ENCODE data around the gene CACNA2D1.

CACNA2D1 gene

DNA sequence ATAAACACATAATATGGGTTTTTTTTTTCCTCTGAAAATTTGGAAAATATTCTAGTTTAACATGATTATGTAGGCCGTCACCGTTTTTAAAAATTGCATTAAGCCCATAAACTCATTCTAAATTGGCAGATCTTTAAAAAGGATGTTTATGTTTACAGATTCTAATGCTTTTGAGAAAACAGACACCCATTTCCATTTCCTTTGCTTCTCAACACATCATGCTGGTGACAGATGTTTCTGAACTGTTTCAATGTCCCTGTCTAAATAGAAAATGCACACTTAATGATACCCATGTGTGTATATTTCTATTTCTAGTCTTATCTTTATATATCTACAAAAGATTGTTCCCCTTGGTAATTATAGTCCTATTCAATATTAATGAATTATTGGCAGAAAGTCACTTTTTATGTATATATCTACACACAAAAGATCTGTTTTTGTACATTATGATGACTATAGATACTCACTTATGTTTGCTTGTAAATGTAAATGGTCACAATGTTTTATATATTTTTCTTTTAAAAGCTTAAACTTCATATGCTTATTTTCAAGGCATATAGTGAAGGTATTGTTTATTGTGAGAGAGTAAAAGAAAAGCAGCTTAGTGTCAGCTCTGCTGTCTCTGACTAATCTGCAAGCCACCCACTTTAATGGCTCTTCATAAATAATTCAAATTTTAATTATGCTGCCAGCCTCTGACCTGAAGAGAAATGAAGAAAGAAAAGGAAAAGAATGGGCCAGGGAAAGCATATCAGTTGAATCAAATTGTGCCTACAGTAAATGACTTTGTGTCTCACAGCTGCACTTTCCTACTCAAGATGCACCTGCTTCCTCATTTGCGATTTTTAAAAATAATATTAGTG is 179.4 kb downstream of the CACNA2D1 start:
- no peak overlapping the region for H3K27ac ChIP-seq (ENCODE audit: low read depth, low read length)
- H3K9ac ChIP-seq (ENCODE audit: low read length), result no peak overlapping the region
- no peaks in the 10 kb centered on the region for H3K27me3 ChIP-seq (ENCODE audit: control insufficient read depth, insufficient read depth, low read length)
- H3K4me3 ChIP-seq (ENCODE audit: low read depth, low read length), result no peak overlapping the region
- no peaks in the 10 kb centered on the region for H3K9me3 ChIP-seq (ENCODE audit: control insufficient read depth, insufficient read depth, low read depth, low read length)
- H3K36me3 ChIP-seq (ENCODE audit: control insufficient read depth, insufficient read depth, low read length), result no peaks in the 10 kb centered on the region
- no peaks in the 10 kb centered on the region for H3K4me1 ChIP-seq (ENCODE audit: control insufficient read depth, insufficient read depth, low read length)

DNA sequence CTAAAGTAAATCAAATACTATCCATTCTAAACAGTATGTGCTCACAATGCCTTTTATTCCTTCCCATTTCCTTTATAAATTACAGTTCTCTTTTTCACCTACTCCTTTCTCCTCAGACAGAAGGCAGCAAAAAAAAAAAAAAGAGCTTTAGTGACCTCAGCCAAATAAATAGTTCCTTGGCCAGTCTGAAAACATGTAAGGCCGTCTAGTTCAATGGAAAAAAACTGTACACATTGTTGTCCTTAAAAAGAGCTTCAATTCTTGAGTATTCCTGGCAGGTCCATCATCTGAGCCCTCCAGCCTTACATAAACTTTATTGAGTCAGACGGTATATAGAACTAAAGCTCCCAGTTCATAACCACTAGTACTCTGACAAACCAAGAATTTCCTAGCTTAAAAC is 185.4 kb downstream of the CACNA2D1 start:
- Histone ChIP-seq H3K4me1 (ENCODE audit: control insufficient read depth, insufficient read depth, low read length) (no peaks in the 10 kb centered on the region), H3K27ac (ENCODE audit: low read depth, low read length) (no peak overlapping the region), H3K4me3 (ENCODE audit: low read depth, low read length) (no peak overlapping the region), H3K27me3 (ENCODE audit: control insufficient read depth, insufficient read depth, low read length) (no peaks in the 10 kb centered on the region), H3K36me3 (ENCODE audit: control insufficient read depth, insufficient read depth, low read length) (no peaks in the 10 kb centered on the region), H3K9me3 (ENCODE audit: control insufficient read depth, insufficient read depth, low read depth, low read length) (no peaks in the 10 kb centered on the region), H3K9ac (ENCODE audit: low read length) (no peak overlapping the region)

DNA sequence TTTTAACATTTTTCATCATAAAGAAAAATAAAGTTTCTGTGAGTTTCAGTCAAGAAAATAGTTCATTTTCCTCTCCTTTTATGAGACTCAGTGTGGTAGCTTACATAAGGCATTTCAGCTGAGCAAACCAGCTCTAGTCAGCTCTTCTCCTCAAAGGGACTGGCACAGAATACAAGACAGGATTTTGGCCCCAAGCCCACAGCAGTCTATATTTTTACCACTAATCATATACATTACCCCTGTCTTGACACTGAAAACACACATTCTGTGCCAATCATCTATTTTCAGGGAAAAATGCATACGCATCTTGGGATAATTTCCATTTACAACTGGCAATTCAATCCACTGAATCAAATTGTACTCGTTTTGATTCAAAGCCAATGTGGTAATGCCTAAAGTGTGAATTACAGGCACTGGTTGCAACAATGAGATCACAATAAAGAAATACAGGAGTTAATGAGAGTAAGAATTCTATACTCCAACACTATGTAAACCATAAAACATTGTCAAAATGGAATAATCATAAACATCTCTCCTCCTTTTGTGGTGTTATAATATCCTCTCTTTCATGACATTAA is 186.4 kb downstream of the CACNA2D1 start:
- Histone ChIP-seq H3K27ac (ENCODE audit: low read depth, low read length) (no peak overlapping the region), H3K9me3 (ENCODE audit: control insufficient read depth, insufficient read depth, low read depth, low read length) (no peaks in the 10 kb centered on the region), H3K9ac (ENCODE audit: low read length) (no peak overlapping the region), H3K4me3 (ENCODE audit: low read depth, low read length) (no peak overlapping the region), H3K27me3 (ENCODE audit: control insufficient read depth, insufficient read depth, low read length) (no peaks in the 10 kb centered on the region), H3K4me1 (ENCODE audit: control insufficient read depth, insufficient read depth, low read length) (no peaks in the 10 kb centered on the region), H3K36me3 (ENCODE audit: control insufficient read depth, insufficient read depth, low read length) (no peaks in the 10 kb centered on the region)

DNA sequence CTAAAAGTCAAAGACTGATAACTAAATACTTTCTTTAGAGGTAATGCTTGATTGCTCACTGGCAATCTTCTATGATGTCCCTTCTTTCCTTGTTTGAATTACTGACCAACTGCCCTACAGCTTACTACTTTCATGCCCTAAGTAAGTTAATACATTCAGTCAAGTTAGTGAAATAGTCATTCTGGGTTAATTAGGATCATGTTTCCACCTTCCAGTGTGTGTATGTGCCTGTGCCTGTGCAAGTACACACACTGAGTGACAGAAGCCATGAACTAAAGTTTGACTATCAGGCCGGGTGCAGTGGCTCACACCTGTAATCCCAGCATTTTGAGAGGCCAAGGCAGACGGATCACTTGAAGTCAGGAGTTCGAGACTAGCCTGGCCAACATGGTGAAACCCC is 187.9 kb downstream of the CACNA2D1 start:
- Histone ChIP-seq H3K27ac (ENCODE audit: low read depth, low read length) (no peak overlapping the region), H3K27me3 (ENCODE audit: control insufficient read depth, insufficient read depth, low read length) (no peaks in the 10 kb centered on the region), H3K36me3 (ENCODE audit: control insufficient read depth, insufficient read depth, low read length) (no peaks in the 10 kb centered on the region), H3K9ac (ENCODE audit: low read length) (no peak overlapping the region), H3K9me3 (ENCODE audit: control insufficient read depth, insufficient read depth, low read depth, low read length) (no peaks in the 10 kb centered on the region), H3K4me1 (ENCODE audit: control insufficient read depth, insufficient read depth, low read length) (no peaks in the 10 kb centered on the region), H3K4me3 (ENCODE audit: low read depth, low read length) (no peak overlapping the region)

DNA sequence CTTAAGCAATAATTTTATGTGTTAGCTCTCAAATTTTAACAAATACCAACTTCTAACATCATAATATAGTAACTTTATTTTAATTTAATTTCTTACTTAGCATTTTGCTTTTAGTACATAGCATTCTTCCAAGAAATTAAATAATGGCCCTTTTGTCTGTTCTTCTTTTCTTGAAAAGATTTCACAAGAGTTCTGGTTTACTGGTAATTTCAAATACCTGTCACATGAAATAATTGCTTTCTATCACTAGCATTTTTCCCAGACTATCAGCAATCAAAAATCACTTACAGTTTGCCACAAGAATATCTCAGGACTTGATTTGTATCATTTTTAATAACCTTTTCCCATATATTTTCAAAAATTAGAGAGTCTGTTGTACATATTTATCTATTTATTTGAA is 193.0 kb downstream of the CACNA2D1 start:
- H3K4me1 ChIP-seq (ENCODE audit: control insufficient read depth, insufficient read depth, low read length), result no peaks in the 10 kb centered on the region
- H3K27me3 ChIP-seq (ENCODE audit: control insufficient read depth, insufficient read depth, low read length), result no peaks in the 10 kb centered on the region
- no peak overlapping the region for H3K9ac ChIP-seq (ENCODE audit: low read length)
- H3K4me3 ChIP-seq (ENCODE audit: low read depth, low read length), result no peak overlapping the region
- no peak overlapping the region for H3K27ac ChIP-seq (ENCODE audit: low read depth, low read length)
- H3K9me3 ChIP-seq (ENCODE audit: control insufficient read depth, insufficient read depth, low read depth, low read length), result no peaks in the 10 kb centered on the region
- H3K36me3 ChIP-seq (ENCODE audit: control insufficient read depth, insufficient read depth, low read length), result no peaks in the 10 kb centered on the region

DNA sequence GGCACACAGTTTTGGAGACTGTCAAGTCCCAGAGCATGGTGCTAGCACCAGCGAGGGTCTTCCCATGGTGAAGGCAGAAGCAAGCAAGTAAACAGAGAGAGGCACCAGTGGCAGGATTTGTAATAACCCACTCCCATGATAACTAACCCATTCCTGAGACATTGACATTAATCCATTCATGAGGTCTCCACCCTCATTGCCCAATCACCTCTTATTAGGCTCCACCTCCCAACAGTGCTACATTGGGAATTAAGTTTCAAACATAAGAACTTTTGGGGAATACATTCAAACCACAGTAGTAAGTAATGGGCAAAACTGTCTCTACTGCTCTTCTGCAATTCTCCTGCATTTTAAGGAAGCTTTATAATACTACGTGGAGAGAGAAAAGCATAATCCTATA is 193.6 kb downstream of the CACNA2D1 start:
- Histone ChIP-seq H3K27me3 (ENCODE audit: control insufficient read depth, insufficient read depth, low read length) (no peaks in the 10 kb centered on the region), H3K9ac (ENCODE audit: low read length) (no peak overlapping the region), H3K27ac (ENCODE audit: low read depth, low read length) (no peak overlapping the region), H3K9me3 (ENCODE audit: control insufficient read depth, insufficient read depth, low read depth, low read length) (no peaks in the 10 kb centered on the region), H3K4me3 (ENCODE audit: low read depth, low read length) (no peak overlapping the region), H3K36me3 (ENCODE audit: control insufficient read depth, insufficient read depth, low read length) (no peaks in the 10 kb centered on the region), H3K4me1 (ENCODE audit: control insufficient read depth, insufficient read depth, low read length) (no peaks in the 10 kb centered on the region)

DNA sequence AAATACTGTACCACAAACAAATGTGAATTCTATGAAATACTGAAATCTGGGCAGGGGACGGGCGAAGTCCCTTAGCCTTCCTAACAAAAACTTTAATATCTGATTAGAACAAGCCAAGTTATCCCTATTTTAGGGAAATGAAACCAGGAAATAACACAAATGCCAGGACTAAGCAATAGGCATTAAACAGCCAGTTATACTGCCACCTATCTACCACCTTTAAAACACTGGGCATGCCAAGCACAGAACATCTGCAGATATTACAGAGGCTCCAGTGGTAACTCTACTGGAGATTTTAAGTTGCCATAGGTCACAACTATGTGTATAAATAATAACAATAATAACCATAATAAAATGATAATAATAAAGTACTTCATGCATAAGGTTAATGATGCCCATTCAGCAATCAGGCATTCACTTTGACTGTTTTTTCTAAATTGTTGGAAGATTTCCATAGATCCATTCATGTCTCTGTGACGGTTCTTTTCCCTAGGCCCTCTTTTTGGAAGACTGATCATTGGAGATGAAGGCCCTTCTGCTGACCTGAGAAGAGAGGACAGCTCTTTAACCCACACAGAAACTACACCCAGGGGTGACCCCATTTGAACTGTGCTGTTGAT is 195.7 kb downstream of the CACNA2D1 start:
- Histone ChIP-seq H3K27me3 (ENCODE audit: control insufficient read depth, insufficient read depth, low read length) (no peaks in the 10 kb centered on the region), H3K27ac (ENCODE audit: low read depth, low read length) (no peak overlapping the region), H3K9ac (ENCODE audit: low read length) (no peak overlapping the region), H3K4me1 (ENCODE audit: control insufficient read depth, insufficient read depth, low read length) (no peaks in the 10 kb centered on the region), H3K36me3 (ENCODE audit: control insufficient read depth, insufficient read depth, low read length) (no peaks in the 10 kb centered on the region), H3K4me3 (ENCODE audit: low read depth, low read length) (no peak overlapping the region), H3K9me3 (ENCODE audit: control insufficient read depth, insufficient read depth, low read depth, low read length) (no peaks in the 10 kb centered on the region)

DNA sequence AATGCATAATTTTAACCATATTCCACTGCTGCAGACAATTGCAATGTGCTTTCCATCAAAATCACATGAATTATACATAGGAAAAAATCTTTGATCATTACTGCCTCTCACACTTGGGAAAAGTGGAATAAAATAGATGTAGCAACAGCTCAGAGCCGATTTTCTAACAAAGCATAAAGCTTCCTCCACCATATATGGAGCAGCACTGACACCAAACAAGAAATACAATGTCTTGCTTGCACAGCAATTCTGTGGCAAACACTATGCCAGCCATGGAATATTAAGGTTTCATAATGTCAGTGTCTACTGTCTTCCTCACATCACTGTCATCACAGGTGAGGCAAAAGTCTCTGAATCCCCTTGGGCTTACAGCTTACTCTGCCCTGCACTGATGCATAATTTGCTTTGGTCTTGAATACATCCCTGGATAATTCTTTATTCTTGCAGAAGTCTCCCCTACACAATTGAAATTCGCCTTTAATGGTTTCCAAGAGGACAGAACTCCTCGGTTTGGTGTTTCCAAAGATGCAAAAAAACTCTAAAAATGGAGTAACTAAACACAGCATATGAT is 198.5 kb downstream of the CACNA2D1 start:
- Histone ChIP-seq H3K4me3 (ENCODE audit: low read depth, low read length) (no peak overlapping the region), H3K36me3 (ENCODE audit: control insufficient read depth, insufficient read depth, low read length) (no peaks in the 10 kb centered on the region), H3K4me1 (ENCODE audit: control insufficient read depth, insufficient read depth, low read length) (no peaks in the 10 kb centered on the region), H3K9me3 (ENCODE audit: control insufficient read depth, insufficient read depth, low read depth, low read length) (no peaks in the 10 kb centered on the region), H3K9ac (ENCODE audit: low read length) (no peak overlapping the region), H3K27me3 (ENCODE audit: control insufficient read depth, insufficient read depth, low read length) (no peaks in the 10 kb centered on the region), H3K27ac (ENCODE audit: low read depth, low read length) (no peak overlapping the region)

DNA sequence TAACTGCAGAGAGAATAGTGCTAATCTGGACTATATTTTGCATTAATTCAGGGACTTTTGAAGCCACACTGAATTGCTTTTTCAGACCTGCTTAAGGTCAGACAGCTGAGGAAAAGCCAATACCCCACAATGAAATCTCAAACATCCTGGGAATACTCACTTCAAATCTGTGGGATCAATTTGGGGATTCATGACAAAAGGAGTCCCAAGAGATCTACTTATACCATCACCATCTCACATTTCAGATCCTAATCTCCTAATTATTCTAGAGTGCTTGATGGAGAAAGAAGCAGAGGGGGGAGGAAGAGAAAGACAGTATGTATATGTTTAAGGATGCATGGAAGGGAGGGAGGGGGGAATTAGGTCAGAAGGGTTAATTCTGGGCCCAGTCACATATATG is 202.2 kb downstream of the CACNA2D1 start:
- Histone ChIP-seq H3K9ac (ENCODE audit: low read length) (no peak overlapping the region), H3K9me3 (ENCODE audit: control insufficient read depth, insufficient read depth, low read depth, low read length) (no peaks in the 10 kb centered on the region), H3K4me3 (ENCODE audit: low read depth, low read length) (no peak overlapping the region), H3K36me3 (ENCODE audit: control insufficient read depth, insufficient read depth, low read length) (no peaks in the 10 kb centered on the region), H3K27me3 (ENCODE audit: control insufficient read depth, insufficient read depth, low read length) (no peaks in the 10 kb centered on the region), H3K27ac (ENCODE audit: low read depth, low read length) (no peak overlapping the region), H3K4me1 (ENCODE audit: control insufficient read depth, insufficient read depth, low read length) (no peaks in the 10 kb centered on the region)

DNA sequence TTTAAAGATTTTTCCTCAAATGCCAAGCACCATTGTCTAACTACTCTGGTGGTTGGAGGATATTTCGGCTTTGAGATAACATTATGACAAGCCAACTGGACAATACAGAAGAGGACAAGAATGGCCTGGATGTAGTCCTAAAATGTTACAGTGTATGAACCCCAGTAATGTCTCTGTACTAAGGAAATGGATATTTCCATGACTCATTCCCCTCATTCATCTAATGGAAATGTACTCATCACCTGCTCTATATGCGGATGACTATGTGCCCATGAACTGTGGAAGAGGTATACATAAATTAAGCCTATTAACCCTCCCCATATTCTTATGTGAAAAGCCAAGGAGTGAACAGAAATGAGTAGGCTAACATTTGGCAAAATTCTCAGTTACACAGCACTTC is 207.9 kb downstream of the CACNA2D1 start:
- Histone ChIP-seq H3K4me3 (ENCODE audit: low read depth, low read length) (no peak overlapping the region), H3K36me3 (ENCODE audit: control insufficient read depth, insufficient read depth, low read length) (no peaks in the 10 kb centered on the region), H3K9me3 (ENCODE audit: control insufficient read depth, insufficient read depth, low read depth, low read length) (no peaks in the 10 kb centered on the region), H3K27ac (ENCODE audit: low read depth, low read length) (no peak overlapping the region), H3K27me3 (ENCODE audit: control insufficient read depth, insufficient read depth, low read length) (no peaks in the 10 kb centered on the region), H3K4me1 (ENCODE audit: control insufficient read depth, insufficient read depth, low read length) (peaks cover 15% of the 10 kb centered on the region), H3K9ac (ENCODE audit: low read length) (no peak overlapping the region)

DNA sequence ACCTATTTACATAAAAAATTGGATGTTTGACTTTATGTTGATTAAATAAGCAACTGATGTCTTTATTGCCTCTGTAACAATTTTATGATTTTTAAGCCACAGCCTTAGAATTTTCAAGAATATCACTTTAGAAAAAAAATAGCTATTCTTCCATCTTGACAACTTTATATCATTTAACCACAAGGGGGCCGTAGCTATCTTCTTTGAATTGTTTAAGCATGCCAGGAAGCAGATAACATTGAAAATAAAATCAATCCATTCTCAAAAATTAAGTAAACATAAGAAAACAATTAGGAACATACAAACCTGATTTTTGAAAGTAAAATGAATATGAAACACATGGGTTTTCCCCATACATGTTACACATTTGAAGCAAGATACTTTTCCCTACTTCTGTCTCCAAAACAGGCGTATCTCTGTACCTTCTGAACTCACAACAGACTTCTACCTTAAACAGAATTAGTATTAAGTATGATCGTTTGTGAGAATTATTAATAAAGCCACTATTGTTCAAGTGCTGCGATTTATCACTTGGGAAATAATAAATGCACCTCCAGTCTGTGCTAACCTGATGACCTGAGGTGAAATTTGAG is 209.0 kb downstream of the CACNA2D1 start:
- no peaks in the 10 kb centered on the region for H3K9me3 ChIP-seq (ENCODE audit: control insufficient read depth, insufficient read depth, low read depth, low read length)
- H3K36me3 ChIP-seq (ENCODE audit: control insufficient read depth, insufficient read depth, low read length), result no peaks in the 10 kb centered on the region
- no peak overlapping the region for H3K4me3 ChIP-seq (ENCODE audit: low read depth, low read length)
- H3K4me1 ChIP-seq (ENCODE audit: control insufficient read depth, insufficient read depth, low read length), result peaks cover 17% of the 10 kb centered on the region
- no peaks in the 10 kb centered on the region for H3K27me3 ChIP-seq (ENCODE audit: control insufficient read depth, insufficient read depth, low read length)
- no peak overlapping the region for H3K27ac ChIP-seq (ENCODE audit: low read depth, low read length)
- H3K9ac ChIP-seq (ENCODE audit: low read length), result no peak overlapping the region

Measured in HUES6 (cell line).